Fibroblast of mammary gland (primary cell): ENCODE measurements around the gene NTPCR.

Experiments
- DNase-seq: peaks from one replicate; pipeline ENCODE4 v3.0.0-alpha.2; 2010; ENCODE audit warnings: low read depth
- H3K4me3 ChIP-seq: 2 replicates; pipeline ENCODE4 v1.5.1; 2011; ENCODE audit warnings: low read depth, mild to moderate bottlenecking, low read length, moderate library complexity; ENCODE audit not compliant: control insufficient read depth
- CTCF ChIP-seq: conservative IDR thresholded peaks from 2 replicates; pipeline ENCODE4 v1.5.1; 2011; ENCODE audit warnings: low read depth, low read length, inconsistent platforms; ENCODE audit not compliant: control insufficient read depth, insufficient read depth

Gene NTPCR

DNA sequence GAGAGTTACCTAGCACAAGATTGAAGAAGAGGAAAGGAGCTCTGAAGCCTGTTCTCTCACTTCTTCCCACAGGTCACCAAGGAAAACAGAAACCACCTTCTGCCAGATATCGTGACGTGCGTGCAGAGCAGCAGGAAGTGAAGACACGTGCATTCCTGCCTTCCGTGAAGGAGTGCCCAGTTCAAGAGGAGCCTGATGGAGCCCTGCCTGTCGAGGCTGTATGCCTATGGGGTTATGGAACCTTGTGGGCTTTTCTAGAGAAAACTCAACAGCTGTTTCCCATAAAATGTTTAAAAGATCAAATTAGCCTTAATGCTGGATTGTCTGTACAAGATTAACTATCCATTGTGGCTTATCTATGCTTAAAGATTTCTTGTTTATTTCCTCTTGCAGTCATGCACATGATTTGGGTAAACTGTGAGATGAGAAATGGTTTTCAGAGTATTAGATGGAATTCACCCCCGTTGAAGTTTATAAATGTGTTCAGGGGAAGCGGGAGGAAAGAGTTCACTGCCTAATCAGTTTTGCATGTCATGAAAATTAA, 27.8 kb downstream of the NTPCR start:
- TF ChIP-seq CTCF = no peak
- no peak overlapping the region for H3K4me3 ChIP-seq
- DNase-seq = no peak

- no peak for DNase-seq
- H3K4me3 ChIP-seq = no peak overlapping the region
- TF ChIP-seq CTCF = no peak
Measured at GRCh38 chr1:232978815-232979214, 28.4 kb downstream of the NTPCR start.

GRCh38 chr1:232979558-232979957, 29.1 kb downstream of the NTPCR start:
- DNase-seq = no peak
- TF ChIP-seq CTCF = no peak
- H3K4me3 ChIP-seq = no peak overlapping the region

- no peak for TF ChIP-seq CTCF
- H3K4me3 ChIP-seq = no peak overlapping the region
- no peak for DNase-seq
Measured at GRCh38 chr1:232980355-232980978, 30.1 kb downstream of the NTPCR start.

- TF ChIP-seq CTCF = no peak
- no peak overlapping the region for H3K4me3 ChIP-seq
- DNase-seq = no peak
Measured at GRCh38 chr1:232980986-232981560, 30.7 kb downstream of the NTPCR start.

DNA sequence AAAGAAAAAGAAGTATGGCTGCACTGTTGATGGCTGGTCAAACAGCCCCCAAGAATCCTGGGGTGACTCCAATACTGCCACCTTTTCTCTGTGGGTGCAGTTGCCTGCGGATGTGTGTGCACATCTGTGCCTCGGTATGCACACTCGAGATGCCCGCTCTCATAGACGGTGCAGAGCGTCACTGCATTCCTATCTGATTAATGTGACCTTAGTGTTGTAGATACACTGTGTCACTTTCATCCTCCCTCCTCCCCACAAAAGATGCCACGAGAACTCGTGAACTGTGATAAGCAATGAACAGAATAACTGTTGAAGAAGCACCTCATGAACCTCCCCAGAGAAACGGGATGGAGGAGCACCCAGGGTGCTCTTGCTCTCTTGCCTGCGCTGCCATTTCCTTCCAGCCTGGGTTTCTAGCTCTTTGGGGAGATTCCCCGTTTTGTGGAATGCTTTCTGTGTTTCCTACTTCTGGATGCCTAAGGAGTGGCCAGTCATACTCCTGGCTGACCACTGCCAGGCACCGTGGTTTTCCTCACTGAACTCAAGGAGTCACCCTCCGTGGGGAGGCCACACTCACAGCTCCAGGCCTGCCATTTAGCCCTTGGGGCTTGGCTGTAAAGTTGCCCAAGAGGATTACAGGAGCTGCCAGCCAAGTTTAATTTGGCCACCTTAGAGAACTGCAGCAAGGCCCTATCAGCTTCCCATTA, 32.0 kb downstream of the NTPCR start:
- no peak for DNase-seq
- TF ChIP-seq CTCF = no peak
- H3K4me3 ChIP-seq = no peak overlapping the region
